Measurements from ENCODE around the gene ASTN2. TPM values are rescaled to one million over a fixed set of nuclear protein-coding genes. Genes with fewer than 3 reads are reported as not detected.
A peak's percentile ranks its signal among the peaks of the same experiment; 100 is the strongest.

The ASTN2 gene
- polyA plus RNA-seq, 1 donor from 2014 or later: 6.8 TPM

DNA sequence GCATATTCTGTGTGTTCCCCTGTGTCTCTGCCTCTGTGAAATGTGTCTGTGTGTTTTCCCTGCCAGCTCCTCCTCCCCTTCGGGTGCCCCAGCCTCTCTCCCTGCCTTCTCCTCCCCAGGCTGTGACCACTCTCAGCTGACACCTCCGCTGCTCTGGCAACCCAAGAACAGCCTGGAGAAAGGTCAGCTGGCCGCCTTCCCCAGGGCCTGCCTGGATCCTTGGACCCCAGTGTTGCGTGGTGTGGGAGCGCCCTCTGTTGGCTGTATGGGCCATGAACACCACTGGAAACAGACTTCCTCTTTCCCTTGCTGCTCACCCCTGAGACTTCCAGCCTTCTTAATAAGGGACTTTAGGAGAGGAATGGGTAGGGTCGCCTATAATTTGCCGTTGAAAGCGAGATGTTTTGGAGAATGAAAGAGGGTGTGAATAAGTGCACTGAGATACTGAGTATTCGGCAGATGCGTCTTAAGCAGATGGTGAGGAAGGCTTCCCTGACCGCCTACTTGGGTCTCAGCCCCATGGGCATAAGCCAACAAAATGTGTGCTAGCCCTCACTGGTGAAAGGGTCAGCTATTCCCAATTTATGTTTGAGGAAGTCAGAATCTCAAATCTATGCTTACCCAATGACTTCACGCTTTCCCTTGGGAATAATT lies 842.6 kb downstream of the ASTN2 start:
- no peaks in the 10 kb centered on the region for H3K36me3 ChIP-seq (ENCODE audit: insufficient read depth, low read length)
- H3K9ac ChIP-seq (ENCODE audit: low read length): no peak overlapping the region
- peak; percentile 98 for TF ChIP-seq SMC3 (conservative IDR thresholded peaks at IDR 0.05; ENCODE audit: poor library complexity)
- TF ChIP-seq, protein P1, sequence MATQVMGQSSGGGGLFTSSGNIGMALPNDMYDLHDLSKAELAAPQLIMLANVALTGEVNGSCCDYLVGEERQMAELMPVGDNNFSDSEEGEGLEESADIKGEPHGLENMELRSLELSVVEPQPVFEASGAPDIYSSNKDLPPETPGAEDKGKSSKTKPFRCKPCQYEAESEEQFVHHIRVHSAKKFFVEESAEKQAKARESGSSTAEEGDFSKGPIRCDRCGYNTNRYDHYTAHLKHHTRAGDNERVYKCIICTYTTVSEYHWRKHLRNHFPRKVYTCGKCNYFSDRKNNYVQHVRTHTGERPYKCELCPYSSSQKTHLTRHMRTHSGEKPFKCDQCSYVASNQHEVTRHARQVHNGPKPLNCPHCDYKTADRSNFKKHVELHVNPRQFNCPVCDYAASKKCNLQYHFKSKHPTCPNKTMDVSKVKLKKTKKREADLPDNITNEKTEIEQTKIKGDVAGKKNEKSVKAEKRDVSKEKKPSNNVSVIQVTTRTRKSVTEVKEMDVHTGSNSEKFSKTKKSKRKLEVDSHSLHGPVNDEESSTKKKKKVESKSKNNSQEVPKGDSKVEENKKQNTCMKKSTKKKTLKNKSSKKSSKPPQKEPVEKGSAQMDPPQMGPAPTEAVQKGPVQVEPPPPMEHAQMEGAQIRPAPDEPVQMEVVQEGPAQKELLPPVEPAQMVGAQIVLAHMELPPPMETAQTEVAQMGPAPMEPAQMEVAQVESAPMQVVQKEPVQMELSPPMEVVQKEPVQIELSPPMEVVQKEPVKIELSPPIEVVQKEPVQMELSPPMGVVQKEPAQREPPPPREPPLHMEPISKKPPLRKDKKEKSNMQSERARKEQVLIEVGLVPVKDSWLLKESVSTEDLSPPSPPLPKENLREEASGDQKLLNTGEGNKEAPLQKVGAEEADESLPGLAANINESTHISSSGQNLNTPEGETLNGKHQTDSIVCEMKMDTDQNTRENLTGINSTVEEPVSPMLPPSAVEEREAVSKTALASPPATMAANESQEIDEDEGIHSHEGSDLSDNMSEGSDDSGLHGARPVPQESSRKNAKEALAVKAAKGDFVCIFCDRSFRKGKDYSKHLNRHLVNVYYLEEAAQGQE (IDR thresholded peaks at IDR 0.05; ENCODE audit: borderline replicate concordance): no peak
- no peak for TF ChIP-seq POLR2AphosphoS5 (IDR thresholded peaks at IDR 0.05)
- TF ChIP-seq, protein P2, sequence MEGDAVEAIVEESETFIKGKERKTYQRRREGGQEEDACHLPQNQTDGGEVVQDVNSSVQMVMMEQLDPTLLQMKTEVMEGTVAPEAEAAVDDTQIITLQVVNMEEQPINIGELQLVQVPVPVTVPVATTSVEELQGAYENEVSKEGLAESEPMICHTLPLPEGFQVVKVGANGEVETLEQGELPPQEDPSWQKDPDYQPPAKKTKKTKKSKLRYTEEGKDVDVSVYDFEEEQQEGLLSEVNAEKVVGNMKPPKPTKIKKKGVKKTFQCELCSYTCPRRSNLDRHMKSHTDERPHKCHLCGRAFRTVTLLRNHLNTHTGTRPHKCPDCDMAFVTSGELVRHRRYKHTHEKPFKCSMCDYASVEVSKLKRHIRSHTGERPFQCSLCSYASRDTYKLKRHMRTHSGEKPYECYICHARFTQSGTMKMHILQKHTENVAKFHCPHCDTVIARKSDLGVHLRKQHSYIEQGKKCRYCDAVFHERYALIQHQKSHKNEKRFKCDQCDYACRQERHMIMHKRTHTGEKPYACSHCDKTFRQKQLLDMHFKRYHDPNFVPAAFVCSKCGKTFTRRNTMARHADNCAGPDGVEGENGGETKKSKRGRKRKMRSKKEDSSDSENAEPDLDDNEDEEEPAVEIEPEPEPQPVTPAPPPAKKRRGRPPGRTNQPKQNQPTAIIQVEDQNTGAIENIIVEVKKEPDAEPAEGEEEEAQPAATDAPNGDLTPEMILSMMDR (IDR thresholded peaks at IDR 0.05; ENCODE audit: poor library complexity, severe bottlenecking): peak; percentile 95
- peak; percentile 98 for TF ChIP-seq RAD21 (conservative IDR thresholded peaks at IDR 0.05)
- no peak overlapping the region for H3K27ac ChIP-seq (ENCODE audit: low read length)
- no peaks in the 10 kb centered on the region for H3F3A ChIP-seq (ENCODE audit: insufficient read depth, low read length, poor library complexity, severe bottlenecking)
- no peak overlapping the region for H2AFZ ChIP-seq (ENCODE audit: low read depth, low read length)
- H3K4me3 ChIP-seq (ENCODE audit: low read length): no peak overlapping the region
- H3K4me2 ChIP-seq (ENCODE audit: low read length): no peak overlapping the region
- no peaks in the 10 kb centered on the region for H3K79me2 ChIP-seq (replicated peaks; ENCODE audit: insufficient read depth, low read length)
- no peaks in the 10 kb centered on the region for H3K9me3 ChIP-seq (ENCODE audit: low read length)
- no peaks in the 10 kb centered on the region for H3K27me3 ChIP-seq (ENCODE audit: insufficient read depth, low read depth, low read length)
- H3K9me2 ChIP-seq (ENCODE audit: insufficient read depth, low read length): no peaks in the 10 kb centered on the region
- no peaks in the 10 kb centered on the region for H4K20me1 ChIP-seq (ENCODE audit: insufficient read depth)

DNA sequence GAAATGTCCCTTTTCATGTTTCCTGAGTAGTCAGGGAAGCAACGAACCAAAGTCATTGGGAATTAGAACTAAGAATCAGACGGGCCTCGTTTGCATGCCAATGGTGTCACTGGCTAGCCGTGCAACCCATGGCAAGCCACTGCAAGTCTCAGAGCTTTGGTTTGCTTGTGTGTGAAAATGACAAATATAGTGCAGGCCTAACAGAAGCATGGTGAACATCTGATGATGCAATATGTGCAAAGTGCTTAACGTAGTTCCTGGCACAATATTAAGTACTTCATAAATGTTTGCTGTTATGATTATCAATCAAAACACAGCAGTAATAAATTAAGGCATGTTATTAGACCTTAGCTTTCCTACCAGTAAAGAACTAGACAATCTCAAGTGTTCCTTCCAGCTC lies 845.7 kb downstream of the ASTN2 start:
- H3K9me2 ChIP-seq (ENCODE audit: insufficient read depth, low read length): no peaks in the 10 kb centered on the region
- H3K27me3 ChIP-seq (ENCODE audit: insufficient read depth, low read depth, low read length): no peaks in the 10 kb centered on the region
- no peak overlapping the region for H3K27ac ChIP-seq (ENCODE audit: low read length)
- no peaks in the 10 kb centered on the region for H4K20me1 ChIP-seq (ENCODE audit: insufficient read depth)
- no peaks in the 10 kb centered on the region for H3K36me3 ChIP-seq (ENCODE audit: insufficient read depth, low read length)
- H3F3A ChIP-seq (ENCODE audit: insufficient read depth, low read length, poor library complexity, severe bottlenecking): no peaks in the 10 kb centered on the region
- H3K4me2 ChIP-seq (ENCODE audit: low read length): no peak overlapping the region
- H3K9ac ChIP-seq (ENCODE audit: low read length): no peak overlapping the region
- H3K4me3 ChIP-seq (ENCODE audit: low read length): no peak overlapping the region
- no peaks in the 10 kb centered on the region for H3K79me2 ChIP-seq (replicated peaks; ENCODE audit: insufficient read depth, low read length)
- no peaks in the 10 kb centered on the region for H3K9me3 ChIP-seq (ENCODE audit: low read length)
- H2AFZ ChIP-seq (ENCODE audit: low read depth, low read length): no peak overlapping the region
- TF ChIP-seq, protein P1 (IDR thresholded peaks at IDR 0.05; ENCODE audit: borderline replicate concordance): no peak
- TF ChIP-seq MXI1 (conservative IDR thresholded peaks at IDR 0.05; ENCODE audit: poor library complexity, severe bottlenecking) (no peak), SMC3 (conservative IDR thresholded peaks at IDR 0.05; ENCODE audit: poor library complexity) (no peak), EZH2 (IDR thresholded peaks at IDR 0.05; ENCODE audit: borderline replicate concordance, insufficient read depth, low read length, poor library complexity, severe bottlenecking) (no peak), TAF1 (IDR thresholded peaks at IDR 0.05; ENCODE audit: low read depth) (no peak), EP300 (conservative IDR thresholded peaks at IDR 0.05; ENCODE audit: poor library complexity, severe bottlenecking) (no peak), RAD21 (conservative IDR thresholded peaks at IDR 0.05) (no peak), POLR2AphosphoS5 (IDR thresholded peaks at IDR 0.05) (no peak)
